DOHH2 (cell line): ENCODE data around the gene PTPRN2.

Source experiments
- H3F3A ChIP-seq: fragments of 200-600 bp; sonication (generic), shearing (Covaris generic); 2 replicates; pipeline ENCODE4 v1.6.0; 2016; ENCODE audit warnings: antibody characterized with exemption, mild to moderate bottlenecking; ENCODE audit not compliant: control insufficient read depth, insufficient read depth
- H3K27ac ChIP-seq: fragments of 200-600 bp; sonication (generic); 2 replicates; pipeline ENCODE4 v1.5.1; 2014; ENCODE audit warnings: low read depth, mild to moderate bottlenecking, low read length, moderate library complexity
- H3K27me3 ChIP-seq: fragments of 200-600 bp; sonication (generic); 2 replicates; pipeline ENCODE4 v1.6.1; 2014; ENCODE audit warnings: mild to moderate bottlenecking, low read length, mixed read lengths; ENCODE audit not compliant: control insufficient read depth
- H3K36me3 ChIP-seq: fragments of 200-600 bp; sonication (generic); 2 replicates; pipeline ENCODE4 v1.6.1; 2014; ENCODE audit warnings: mild to moderate bottlenecking, low read length, moderate library complexity, mixed read lengths; ENCODE audit not compliant: control insufficient read depth
- H3K4me1 ChIP-seq: fragments of 200-600 bp; sonication (generic); 2 replicates; pipeline ENCODE4 v1.6.1; 2014; ENCODE audit warnings: mild to moderate bottlenecking, low read length, mixed read lengths; ENCODE audit not compliant: control insufficient read depth
- H3K4me2 ChIP-seq: fragments of 200-600 bp; sonication (generic); 2 replicates; pipeline ENCODE4 v1.6.0; 2014; ENCODE audit warnings: mild to moderate bottlenecking, low read length, moderate library complexity
- H3K4me3 ChIP-seq: fragments of 200-600 bp; sonication (generic); 2 replicates; pipeline ENCODE4 v1.5.1; 2014; ENCODE audit warnings: mild to moderate bottlenecking, low read length, mixed read lengths
- H3K79me2 ChIP-seq: fragments of 200-600 bp; sonication (generic); 2 replicates; pipeline ENCODE4 v1.6.1; 2014; ENCODE audit warnings: mild to moderate bottlenecking, low read length, mixed read lengths; ENCODE audit not compliant: control insufficient read depth
- H3K9me2 ChIP-seq: fragments of 200-600 bp; sonication (generic); replicated peaks from 2 replicates; pipeline ENCODE4 v1.6.1; 2014; ENCODE audit warnings: mild to moderate bottlenecking, low read length, mixed read lengths; ENCODE audit not compliant: control insufficient read depth
- H3K9me3 ChIP-seq: fragments of 200-600 bp; sonication (generic); 2 replicates; pipeline ENCODE4 v1.6.1; 2014; ENCODE audit warnings: antibody characterized with exemption, low read length, mixed read lengths; ENCODE audit not compliant: control insufficient read depth, insufficient read depth
- H4K20me1 ChIP-seq: fragments of 200-600 bp; sonication (generic); 2 replicates; pipeline ENCODE4 v1.6.0; 2014; ENCODE audit warnings: low read depth, mild to moderate bottlenecking, antibody characterized with exemption, low read length, moderate library complexity; ENCODE audit not compliant: control insufficient read depth, insufficient read depth
- CTCF ChIP-seq: fragments of 200-600 bp; sonication (generic); IDR thresholded peaks from one replicate; pipeline ENCODE4 v1.5.1; 2014; ENCODE audit warnings: antibody characterized with exemption, mild to moderate bottlenecking, low read depth, low read length; ENCODE audit not compliant: poor library complexity, severe bottlenecking
- EZH2phosphoT487 ChIP-seq: fragments of 200-600 bp; sonication (generic); IDR thresholded peaks from 2 replicates; pipeline ENCODE4 v1.6.1; 2017; ENCODE audit warnings: borderline replicate concordance, mild to moderate bottlenecking, antibody characterized with exemption, low read length, moderate library complexity, mixed read lengths

Gene PTPRN2

GRCh38 chr7:158473946-158474345 is 113.7 kb downstream of the PTPRN2 start:
- Histone ChIP-seq H3K9me2 (no peaks in the 10 kb centered on the region), H3K4me3 (no peak overlapping the region), H3K27ac (no peak overlapping the region), H3K4me2 (no peak overlapping the region), H3K9me3 (no peaks in the 10 kb centered on the region), H3F3A (no peaks in the 10 kb centered on the region), H3K27me3 (no peaks in the 10 kb centered on the region), H3K79me2 (no peaks in the 10 kb centered on the region), H3K36me3 (no peaks in the 10 kb centered on the region), H3K4me1 (no peaks in the 10 kb centered on the region), H4K20me1 (no peaks in the 10 kb centered on the region)
- TF ChIP-seq EZH2phosphoT487, result no peak
- TF ChIP-seq CTCF, result no peak

GRCh38 chr7:158473221-158473620 is 114.4 kb downstream of the PTPRN2 start:
- H3K27me3 ChIP-seq, result no peaks in the 10 kb centered on the region
- no peaks in the 10 kb centered on the region for H3K36me3 ChIP-seq
- no peaks in the 10 kb centered on the region for H3K9me2 ChIP-seq
- no peaks in the 10 kb centered on the region for H3F3A ChIP-seq
- no peaks in the 10 kb centered on the region for H3K9me3 ChIP-seq
- no peaks in the 10 kb centered on the region for H3K4me1 ChIP-seq
- H3K79me2 ChIP-seq, result no peaks in the 10 kb centered on the region
- H3K27ac ChIP-seq, result no peak overlapping the region
- no peak overlapping the region for H3K4me2 ChIP-seq
- no peak overlapping the region for H3K4me3 ChIP-seq
- TF ChIP-seq CTCF (no peak), EZH2phosphoT487 (no peak)
- H4K20me1 ChIP-seq, result no peaks in the 10 kb centered on the region

- Histone ChIP-seq H3K9me3 (no peaks in the 10 kb centered on the region), H4K20me1 (no peaks in the 10 kb centered on the region), H3K4me1 (no peaks in the 10 kb centered on the region), H3F3A (no peaks in the 10 kb centered on the region), H3K4me3 (no peak overlapping the region), H3K27me3 (no peaks in the 10 kb centered on the region), H3K27ac (no peak overlapping the region), H3K4me2 (no peak overlapping the region), H3K79me2 (no peaks in the 10 kb centered on the region), H3K9me2 (no peaks in the 10 kb centered on the region), H3K36me3 (no peaks in the 10 kb centered on the region)
- TF ChIP-seq EZH2phosphoT487 (no peak), CTCF (no peak)
Measured at GRCh38 chr7:158472596-158472995, 115.0 kb downstream of the PTPRN2 start.

- Histone ChIP-seq H3K9me3 (no peaks in the 10 kb centered on the region), H3F3A (no peaks in the 10 kb centered on the region), H3K4me2 (no peak overlapping the region), H3K27me3 (no peaks in the 10 kb centered on the region), H3K9me2 (no peaks in the 10 kb centered on the region), H4K20me1 (no peaks in the 10 kb centered on the region), H3K36me3 (no peaks in the 10 kb centered on the region), H3K4me3 (no peak overlapping the region), H3K4me1 (no peaks in the 10 kb centered on the region), H3K79me2 (no peaks in the 10 kb centered on the region), H3K27ac (no peak overlapping the region)
- no peak for TF ChIP-seq EZH2phosphoT487
- no peak for TF ChIP-seq CTCF
Measured at GRCh38 chr7:158471716-158472115, 115.9 kb downstream of the PTPRN2 start.
